GM12801 (cell line): ENCODE results near the gene TAF11L13.
"Not testable (repeated sequence)": the region's sequence is repeated elsewhere in the genome, so short reads cannot be mapped to it uniquely, and the experiment has no call there.

Experiments
- CTCF ChIP-seq: IDR thresholded peaks from one replicate; pipeline ENCODE4 v1.5.1; 2011; ENCODE audit warnings: control low read depth; ENCODE audit not compliant: insufficient read length; ENCODE audit errors: extremely low read depth

The TAF11L13 gene

GRCh38 chr5:17631788-17632187, at the start of gene TAF11L13:
Gene TAF11L13, plus strand, starts transcription at chr5:17632088.
- TF ChIP-seq CTCF = not testable (repeated sequence)

DNA sequence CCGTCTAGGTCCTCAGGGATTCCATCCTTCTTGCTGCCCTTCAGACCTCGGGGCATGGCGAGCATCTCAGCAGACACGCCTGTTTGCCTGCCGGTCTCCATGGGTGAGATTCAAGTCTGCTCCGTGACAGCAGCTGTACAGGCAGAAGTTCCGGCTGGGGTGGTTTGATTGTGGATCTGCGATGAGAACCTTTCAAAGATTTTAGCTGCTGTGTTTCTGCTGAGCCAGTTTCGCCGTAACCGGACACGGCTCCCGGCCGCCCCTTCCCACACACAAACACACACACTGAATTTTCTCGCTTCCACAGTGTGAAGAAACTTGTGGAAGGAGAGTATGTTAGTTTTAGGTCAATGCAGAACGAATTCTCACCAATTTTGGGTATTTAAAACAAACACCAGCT, 46.2 kb upstream of the TAF11L13 start, which contains the start of gene TAF11L7:
Gene TAF11L7, minus strand, starts transcription at position 101 of the 400 bp plus-strand sequence.
- not testable (repeated sequence) for TF ChIP-seq CTCF

DNA sequence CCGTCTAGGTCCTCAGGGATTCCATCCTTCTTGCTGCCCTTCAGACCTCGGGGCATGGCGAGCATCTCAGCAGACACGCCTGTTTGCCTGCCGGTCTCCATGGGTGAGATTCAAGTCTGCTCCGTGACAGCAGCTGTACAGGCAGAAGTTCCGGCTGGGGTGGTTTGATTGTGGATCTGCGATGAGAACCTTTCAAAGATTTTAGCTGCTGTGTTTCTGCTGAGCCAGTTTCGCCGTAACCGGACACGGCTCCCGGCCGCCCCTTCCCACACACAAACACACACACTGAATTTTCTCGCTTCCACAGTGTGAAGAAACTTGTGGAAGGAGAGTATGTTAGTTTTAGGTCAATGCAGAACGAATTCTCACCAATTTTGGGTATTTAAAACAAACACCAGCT, 41.0 kb upstream of the TAF11L13 start, which contains the start of gene TAF11L8:
Gene TAF11L8, minus strand, starts transcription at position 101 of the 400 bp plus-strand sequence.
- not testable (repeated sequence) for TF ChIP-seq CTCF

DNA sequence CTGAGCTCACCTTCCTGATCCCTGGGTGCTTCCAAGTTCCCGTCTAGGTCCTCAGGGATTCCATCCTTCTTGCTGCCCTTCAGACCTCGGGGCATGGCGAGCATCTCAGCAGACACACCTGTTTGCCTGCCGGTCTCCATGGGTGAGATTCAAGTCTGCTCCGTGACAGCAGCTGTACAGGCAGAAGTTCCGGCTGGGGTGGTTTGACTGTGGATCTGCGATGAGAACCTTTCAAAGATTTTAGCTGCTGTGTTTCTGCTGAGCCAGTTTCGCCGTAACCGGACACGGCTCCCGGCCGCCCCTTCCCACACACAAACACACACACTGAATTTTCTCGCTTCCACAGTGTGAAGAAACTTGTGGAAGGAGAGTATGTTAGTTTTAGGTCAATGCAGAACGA, 37.6 kb upstream of the TAF11L13 start, which contains the start of gene TAF11L9:
Gene TAF11L9, minus strand, starts transcription at position 140 of the 400 bp plus-strand sequence.
- TF ChIP-seq CTCF = not testable (repeated sequence)

GRCh38 chr5:17597728-17598127, 34.2 kb upstream of the TAF11L13 start, which contains the start of gene TAF11L10:
Gene TAF11L10, minus strand, starts transcription at chr5:17597828.
- TF ChIP-seq CTCF = not testable (repeated sequence)

- TF ChIP-seq CTCF = not testable (repeated sequence)
Measured at GRCh38 chr5:17603880-17604279, 28.0 kb upstream of the TAF11L13 start, which contains the start of gene TAF11L11. Gene TAF11L11, plus strand, starts transcription at chr5:17604183.

GRCh38 chr5:17604951-17605350, 26.9 kb upstream of the TAF11L13 start:
- TF ChIP-seq CTCF = no peak
